Left lung (tissue), 10 donors: ENCODE measurements around the gene UBE2U. TPM values are rescaled to one million over a fixed set of nuclear protein-coding genes. Genes with fewer than 3 reads are reported as not detected.
A peak's percentile ranks its signal among the peaks of the same experiment; 100 is the strongest.
"Not testable (repeated sequence)": the region's sequence is repeated elsewhere in the genome, so short reads cannot be mapped to it uniquely, and the experiment has no call there.

Experiments
- ATAC-seq: fragments of 200-7000 bp; cut with Tn5 transposase; one replicate; pipeline ENCODE4 v1.9.1; 2020; ENCODE audit warnings: moderate library complexity
- DNase-seq, 4 donors: peaks; one replicate each; pipeline ENCODE4 v3.0.0-alpha.2; 2013 to 2020
- H3K27ac ChIP-seq, 2 donors: fragments of 200-600 bp; sonication (generic) in 1 of 2; one replicate each; pipeline versions ENCODE4 v1.5.0 to v1.8.0; 2020 to 2021
- H3K27me3 ChIP-seq, 2 donors: fragments of 200-600 bp; sonication (generic) in 1 of 2; one replicate each; pipeline versions ENCODE4 v1.5.0 to v1.8.0; 2020 to 2021
- H3K36me3 ChIP-seq, 2 donors: fragments of 200-600 bp; sonication (generic) in 1 of 2; one replicate each; pipeline versions ENCODE4 v1.5.0 to v1.8.0; 2020 to 2021
- H3K4me1 ChIP-seq, 2 donors: fragments of 200-600 bp; one replicate each; pipeline ENCODE4 v1.8.0; 2021
- H3K4me3 ChIP-seq, 2 donors: fragments of 200-600 bp; sonication (generic) in 1 of 2; one replicate each; pipeline versions ENCODE4 v1.5.0 to v1.8.0; 2020 to 2021; ENCODE audit warnings: mild to moderate bottlenecking in 1 of 2
- H3K9me3 ChIP-seq, 2 donors: fragments of 200-600 bp; sonication (generic) in 1 of 2; one replicate each; pipeline versions ENCODE4 v1.5.0 to v1.8.0; 2020 to 2021
- intact Hi-C, 2 donors: fragments of 100-400 bp; cut with DNase I; formaldehyde crosslinking; loops; one replicate each; pipeline versions ENCODE4 v1.11.2 to v1.14.2; 2022
- polyA plus RNA-seq, 6 donors: library from polyadenylated mRNA; unstranded; fragments of 120-200 nt; gene quantifications; one replicate each; pipeline ENCODE4 v1.2.1, GENCODE V29; 2013; ENCODE audit not compliant: insufficient read length in 6 of 6
- total RNA-seq, 2 donors: library from RNA; stranded (reverse); fragmentation: NEBNext Ultra II Directional; extraction: Animal tissue kit (Norgen Biotek cat#: 25700); gene quantifications; one replicate each; pipeline ENCODE4 v1.2.1, GENCODE V29; 2021
- TF ChIP-seq, protein P1 (sequence below), 2 donors: fragments of 200-600 bp; sonication (generic) in 1 of 2; IDR thresholded peaks; one replicate each; pipeline versions ENCODE4 v1.5.0 to v1.8.0; 2021; ENCODE audit warnings: antibody characterized with exemption in 2 of 2
- donor health status: DM: no; HTN: yes; CAD: no.
- donor health status: DM: no; HTN: no; CAD: no.

UBE2U gene
- total and polyA plus RNA-seq, 8 donors: 0.21 to 0.41 (median 0.37) TPM; not detected in 5

GRCh38 chr1:64235181-64235580, 31.8 kb downstream of the UBE2U start:
- H3K36me3 ChIP-seq: no peaks in the 10 kb centered on the region
- DNase-seq (peak in 2 of 4 donors; percentile 54 to 65), ATAC-seq (no peak)
- no peaks in the 10 kb centered on the region for H3K9me3 ChIP-seq
- H3K4me1 ChIP-seq: no peaks in the 10 kb centered on the region
- H3K4me3 ChIP-seq: no peak overlapping the region
- TF ChIP-seq, protein P1, sequence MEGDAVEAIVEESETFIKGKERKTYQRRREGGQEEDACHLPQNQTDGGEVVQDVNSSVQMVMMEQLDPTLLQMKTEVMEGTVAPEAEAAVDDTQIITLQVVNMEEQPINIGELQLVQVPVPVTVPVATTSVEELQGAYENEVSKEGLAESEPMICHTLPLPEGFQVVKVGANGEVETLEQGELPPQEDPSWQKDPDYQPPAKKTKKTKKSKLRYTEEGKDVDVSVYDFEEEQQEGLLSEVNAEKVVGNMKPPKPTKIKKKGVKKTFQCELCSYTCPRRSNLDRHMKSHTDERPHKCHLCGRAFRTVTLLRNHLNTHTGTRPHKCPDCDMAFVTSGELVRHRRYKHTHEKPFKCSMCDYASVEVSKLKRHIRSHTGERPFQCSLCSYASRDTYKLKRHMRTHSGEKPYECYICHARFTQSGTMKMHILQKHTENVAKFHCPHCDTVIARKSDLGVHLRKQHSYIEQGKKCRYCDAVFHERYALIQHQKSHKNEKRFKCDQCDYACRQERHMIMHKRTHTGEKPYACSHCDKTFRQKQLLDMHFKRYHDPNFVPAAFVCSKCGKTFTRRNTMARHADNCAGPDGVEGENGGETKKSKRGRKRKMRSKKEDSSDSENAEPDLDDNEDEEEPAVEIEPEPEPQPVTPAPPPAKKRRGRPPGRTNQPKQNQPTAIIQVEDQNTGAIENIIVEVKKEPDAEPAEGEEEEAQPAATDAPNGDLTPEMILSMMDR (IDR thresholded peaks at IDR 0.05): no peak
- H3K27me3 ChIP-seq: no peaks in the 10 kb centered on the region
- intact Hi-C loops: no loop called here
- no peak overlapping the region for H3K27ac ChIP-seq

DNA sequence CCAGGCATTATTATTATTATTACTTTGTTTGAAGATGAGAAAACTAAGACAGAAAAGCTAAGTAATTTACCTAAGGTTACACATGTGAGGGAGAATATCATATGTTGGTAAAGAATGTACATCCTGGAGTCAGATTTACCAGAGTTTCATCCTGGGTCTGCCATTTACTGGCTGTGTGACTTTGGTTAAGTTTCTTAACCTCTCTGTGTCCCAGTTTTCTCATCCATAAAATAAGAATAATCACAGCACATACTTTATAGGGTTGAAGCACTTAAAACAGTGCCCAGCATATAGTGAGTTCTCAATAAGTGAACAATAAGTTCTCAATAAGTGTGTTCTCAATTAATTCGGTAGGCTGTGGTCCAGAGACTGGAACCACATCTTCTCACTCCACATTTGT, 32.5 kb downstream of the UBE2U start:
- Histone ChIP-seq H3K36me3 (no peaks in the 10 kb centered on the region), H3K9me3 (no peaks in the 10 kb centered on the region), H3K27ac (no peak overlapping the region), H3K4me3 (no peak overlapping the region), H3K27me3 (no peaks in the 10 kb centered on the region), H3K4me1 (no peaks in the 10 kb centered on the region)
- DNase-seq: no peak
- intact Hi-C loops: no loop called here
- ATAC-seq: no peak
- TF ChIP-seq, protein P1 (IDR thresholded peaks at IDR 0.05): no peak

- TF ChIP-seq, protein P1 (IDR thresholded peaks at IDR 0.05): no peak
- ATAC-seq (no peak), DNase-seq (no peak)
- Histone ChIP-seq H3K27me3 (no peaks in the 10 kb centered on the region), H3K27ac (no peak overlapping the region), H3K4me1 (no peaks in the 10 kb centered on the region), H3K36me3 (no peaks in the 10 kb centered on the region), H3K4me3 (no peak overlapping the region), H3K9me3 (no peaks in the 10 kb centered on the region)
- intact Hi-C loops: no loop called here
Measured at GRCh38 chr1:64236541-64236954, 33.1 kb downstream of the UBE2U start.

GRCh38 chr1:64239519-64239918, 36.1 kb downstream of the UBE2U start:
- intact Hi-C loops, H3K27me3 ChIP-seq, H3K27ac ChIP-seq, H3K36me3 ChIP-seq, H3K4me3 ChIP-seq, H3K9me3 ChIP-seq, DNase-seq, ATAC-seq, H3K4me1 ChIP-seq: not testable (repeated sequence)

GRCh38 chr1:64240206-64240605, 36.8 kb downstream of the UBE2U start:
- H3K36me3 ChIP-seq: no peaks in the 10 kb centered on the region
- TF ChIP-seq, protein P1 (IDR thresholded peaks at IDR 0.05): no peak
- intact Hi-C loops: loop anchor here in 1 of 2 donors (10.0 kb wide), 1 partner anchor 565 kb away; no protein-coding TSS in a partner anchor
- H3K27ac ChIP-seq: no peak overlapping the region
- peak in 1 of 4 donors; percentile 52 for DNase-seq
- H3K4me1 ChIP-seq: no peaks in the 10 kb centered on the region
- ATAC-seq: peak; percentile 47
- H3K9me3 ChIP-seq: no peaks in the 10 kb centered on the region
- no peaks in the 10 kb centered on the region for H3K27me3 ChIP-seq
- H3K4me3 ChIP-seq: no peak overlapping the region

DNA sequence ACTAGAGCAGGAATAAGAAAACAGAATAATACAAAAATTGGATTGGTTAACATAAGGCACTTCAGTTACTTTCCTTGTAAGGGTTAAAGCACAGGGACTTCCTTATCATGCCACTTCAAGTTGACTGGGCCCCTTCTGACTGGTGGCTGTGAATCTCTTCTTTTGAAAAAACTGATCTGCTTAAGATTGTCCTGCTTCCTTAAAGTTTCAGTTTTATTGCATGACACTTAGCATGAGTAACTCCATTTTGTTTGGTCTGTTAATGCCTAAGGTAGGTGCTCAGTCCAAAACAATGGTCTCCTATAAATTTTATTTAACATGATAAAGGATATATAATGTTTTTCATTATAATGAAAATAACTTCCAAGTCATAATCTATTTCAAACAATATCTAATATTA, 37.6 kb downstream of the UBE2U start:
- no peak overlapping the region for H3K27ac ChIP-seq
- H3K4me1 ChIP-seq: no peaks in the 10 kb centered on the region
- no peak overlapping the region for H3K4me3 ChIP-seq
- no peaks in the 10 kb centered on the region for H3K36me3 ChIP-seq
- H3K9me3 ChIP-seq: no peaks in the 10 kb centered on the region
- no peaks in the 10 kb centered on the region for H3K27me3 ChIP-seq
- DNase-seq (no peak), ATAC-seq (no peak)
- intact Hi-C loops: loop anchor here in 1 of 2 donors (10.0 kb wide), 1 partner anchor 566 kb away; no protein-coding TSS in a partner anchor
- TF ChIP-seq, protein P1 (IDR thresholded peaks at IDR 0.05): no peak
